ENCODE measurements around the gene MRC2.

MRC2 gene

DNA sequence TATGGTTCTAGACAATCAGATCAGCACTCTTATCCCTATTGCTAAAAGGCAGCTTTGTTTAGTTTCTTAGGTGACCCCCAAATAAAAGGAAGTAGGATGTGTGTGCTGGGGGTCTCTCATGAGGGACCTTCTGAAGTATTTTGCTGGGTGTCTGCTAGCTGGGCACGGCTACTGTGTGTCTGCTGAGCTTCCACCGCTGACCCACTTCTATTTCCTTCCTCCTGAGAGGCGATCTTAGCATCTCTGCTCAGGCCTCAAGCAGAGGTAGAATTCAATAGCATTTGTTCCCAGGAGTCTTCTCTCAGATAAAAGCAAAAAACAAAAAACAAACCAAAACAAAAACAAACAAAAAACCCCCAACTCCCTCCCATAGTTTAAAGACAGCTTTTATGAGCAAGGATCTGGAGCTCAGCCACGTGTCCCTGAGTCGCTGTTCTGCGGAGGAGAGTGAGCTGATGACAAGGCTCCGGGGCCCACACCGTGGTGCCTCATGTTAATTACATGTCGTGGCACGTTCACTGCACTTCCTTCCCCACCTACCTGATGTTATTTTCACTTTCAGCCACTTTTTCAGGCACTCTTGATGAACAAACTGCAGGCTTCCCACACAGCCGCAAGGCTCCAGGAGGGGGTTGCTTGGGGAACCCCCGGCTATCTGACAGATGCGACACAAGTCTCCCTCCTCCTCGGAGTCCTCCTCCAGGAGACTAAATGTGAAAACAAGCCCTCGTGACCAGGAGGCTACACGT, 97.1 kb downstream of the MRC2 start:
- peak; percentile 81 for DNase-seq

DNA sequence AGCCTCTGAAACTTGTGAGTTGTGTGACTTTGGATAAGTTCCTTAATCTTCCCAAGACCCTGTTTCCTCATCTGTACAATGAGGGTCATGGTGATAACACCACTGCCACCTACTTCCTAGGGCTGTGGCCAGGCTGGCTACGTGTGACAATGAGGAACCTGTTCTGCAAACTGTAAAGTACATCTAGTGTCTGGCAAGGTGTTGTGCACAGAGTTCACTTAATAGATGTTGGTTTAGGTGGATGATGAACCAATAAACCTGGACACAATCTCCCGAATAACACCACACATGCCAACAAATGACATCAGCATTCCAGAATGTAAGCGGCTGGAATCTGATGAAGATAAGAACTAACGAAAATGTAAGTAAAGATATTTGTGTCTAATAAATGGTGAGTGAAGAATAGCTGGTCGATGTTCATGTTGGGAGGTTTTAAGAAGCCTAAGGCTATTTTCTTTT, 98.3 kb downstream of the MRC2 start:
- DNase-seq: no peak

DNA sequence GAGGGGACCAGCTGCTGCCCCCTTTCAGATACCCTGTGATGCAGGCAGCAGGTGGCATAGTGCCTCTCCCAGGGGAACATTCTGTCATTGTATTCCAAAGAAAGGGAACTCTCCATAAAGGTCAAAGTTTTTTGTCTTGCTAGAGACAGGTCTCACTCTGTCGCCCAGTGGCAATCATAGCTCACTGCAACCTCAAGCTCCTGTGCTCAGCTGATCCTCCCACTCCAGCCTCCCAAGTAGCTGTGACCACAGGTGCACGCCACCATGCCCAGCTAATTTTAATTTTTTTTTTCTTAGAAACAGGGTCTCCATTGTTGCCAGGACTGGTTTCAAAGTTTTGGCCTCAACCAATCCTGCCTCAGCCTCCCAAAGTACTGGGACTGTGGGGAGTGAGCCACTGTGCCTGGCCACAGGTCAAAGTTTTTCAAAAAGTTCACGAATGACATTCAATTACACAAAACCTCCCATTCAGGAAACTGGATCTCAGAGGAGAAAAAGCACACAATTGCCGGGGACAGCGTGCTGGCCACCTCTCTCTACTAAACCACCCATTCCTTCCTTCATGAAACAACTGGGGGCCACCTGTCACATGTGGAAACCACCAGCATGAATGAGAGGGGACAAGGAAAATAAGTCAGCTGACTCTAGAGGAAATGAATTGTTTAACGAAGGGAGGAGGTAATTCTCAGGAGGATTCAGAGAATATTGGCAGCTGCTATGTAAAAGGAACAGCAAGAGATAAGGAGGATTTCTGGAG, 100.6 kb downstream of the MRC2 start:
- DNase-seq: no peak

DNA sequence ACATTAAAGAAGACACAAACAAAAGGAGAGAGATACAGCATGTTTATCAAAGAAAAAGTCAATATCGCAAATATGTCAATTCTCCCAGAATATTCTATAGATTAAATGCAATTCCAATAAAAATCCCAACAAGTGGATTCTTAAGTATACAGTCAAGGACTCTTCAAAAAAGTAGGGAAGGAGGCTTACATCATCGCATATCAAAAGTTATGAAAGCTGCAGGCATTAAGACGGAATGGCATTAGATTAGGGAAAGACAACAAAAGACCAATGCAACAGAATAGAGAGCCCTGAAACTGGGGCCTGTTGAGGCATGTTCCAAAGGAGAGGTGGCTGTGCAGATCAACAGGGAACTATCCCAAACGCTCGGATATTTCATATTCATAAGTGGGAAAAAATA, 104.7 kb downstream of the MRC2 start:
- no peak for DNase-seq

DNA sequence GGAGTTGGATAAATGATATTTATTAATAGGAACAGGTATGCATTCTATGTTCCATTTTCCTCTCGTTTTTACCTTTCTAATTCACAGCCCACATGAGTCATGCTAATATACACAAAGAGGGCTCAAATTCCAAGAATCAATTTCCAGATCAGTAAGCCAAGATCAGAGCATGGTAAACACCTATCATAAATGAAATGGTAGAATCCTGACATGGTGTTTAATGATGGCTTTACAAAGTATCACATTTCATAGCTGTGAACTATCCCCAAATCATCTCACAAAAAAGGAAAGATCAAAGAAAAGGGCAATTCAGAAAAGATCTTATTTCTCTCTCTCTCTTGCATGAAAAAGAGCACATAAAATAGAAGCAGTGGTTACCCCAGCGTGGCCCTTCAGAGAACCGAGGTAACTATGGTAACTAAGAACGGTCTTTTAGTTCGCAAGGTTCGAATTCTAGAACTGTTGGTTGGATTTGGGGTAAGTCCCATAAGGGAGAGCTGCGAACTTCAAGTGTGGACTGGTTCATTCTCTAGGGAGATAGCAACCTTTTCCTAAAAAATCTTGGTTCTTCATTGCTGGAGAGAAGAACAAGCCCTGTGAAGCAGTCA, 107.7 kb downstream of the MRC2 start:
- DNase-seq: no peak

DNA sequence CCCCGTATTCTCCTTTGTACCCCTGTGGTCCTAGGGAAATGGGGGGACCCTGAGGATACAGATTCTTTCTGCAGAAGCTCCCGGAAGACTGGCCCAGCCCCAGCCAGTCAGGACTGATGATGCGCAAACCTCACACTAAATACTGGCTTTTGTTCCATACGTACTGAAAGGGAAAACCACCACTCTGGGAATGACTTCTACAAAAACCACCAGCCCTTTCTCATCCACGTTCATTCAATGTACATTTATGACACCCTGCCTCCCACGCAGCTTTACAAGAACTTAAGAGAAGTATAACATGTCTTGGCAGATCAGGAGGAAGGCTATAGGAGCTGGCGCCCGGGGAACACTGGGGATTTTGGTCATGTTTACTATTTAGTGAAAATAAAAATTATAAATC, 110.0 kb downstream of the MRC2 start:
- no peak for DNase-seq

DNA sequence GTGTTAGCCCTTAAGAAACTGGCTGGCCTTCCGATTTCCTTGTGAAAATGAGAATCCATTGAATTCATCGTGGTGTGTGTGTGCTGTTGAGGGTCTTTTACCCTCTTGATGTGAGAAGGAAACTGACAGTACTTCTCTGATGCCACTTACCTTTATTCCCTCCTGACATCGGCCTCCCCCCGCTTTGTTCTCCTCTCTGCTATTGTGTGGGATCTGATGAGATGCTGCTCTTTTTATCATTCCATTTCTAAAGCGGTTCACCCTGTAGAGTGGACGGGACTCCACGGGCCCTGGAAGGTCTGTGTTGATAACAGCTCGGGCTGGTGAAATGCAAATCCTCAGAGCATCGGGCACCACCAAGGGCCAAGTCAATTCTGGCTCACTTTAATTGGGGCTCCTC, 110.8 kb downstream of the MRC2 start:
- no peak for DNase-seq

DNA sequence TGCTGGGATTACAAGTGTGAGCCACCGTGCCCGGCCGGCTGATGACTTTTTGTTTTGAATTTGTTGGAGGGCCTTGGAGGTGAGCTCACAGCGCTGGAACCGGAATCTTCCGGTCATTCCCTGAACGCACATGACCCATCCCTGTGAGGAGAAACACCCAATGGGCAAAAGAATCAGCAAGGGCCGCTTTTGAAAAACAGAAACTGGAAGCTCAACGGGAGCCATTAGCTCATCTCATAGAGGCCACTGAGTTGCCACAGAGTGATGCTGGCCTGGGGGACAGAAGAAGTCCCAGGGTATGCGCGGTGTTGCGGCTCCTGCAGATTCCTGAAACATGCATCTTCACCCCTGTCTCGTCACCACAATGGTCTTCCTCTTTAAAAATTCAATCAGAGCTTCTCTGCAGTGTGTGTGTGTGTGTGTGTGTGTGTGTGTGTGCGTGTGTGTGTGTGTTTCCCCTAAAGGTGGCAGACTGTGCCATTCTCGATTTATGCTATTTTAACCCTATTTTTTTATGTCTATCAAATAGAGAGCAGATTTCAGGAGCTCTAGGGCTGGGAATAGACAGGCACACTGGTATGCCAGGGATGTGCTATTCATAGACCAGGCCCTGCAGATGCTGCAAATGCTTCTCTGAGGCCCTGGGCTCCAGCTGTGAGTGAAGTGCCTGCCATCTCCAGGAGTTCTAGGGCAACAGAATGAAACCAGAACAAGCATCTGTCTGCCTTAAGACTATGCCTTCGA, 112.3 kb downstream of the MRC2 start:
- DNase-seq: no peak

DNA sequence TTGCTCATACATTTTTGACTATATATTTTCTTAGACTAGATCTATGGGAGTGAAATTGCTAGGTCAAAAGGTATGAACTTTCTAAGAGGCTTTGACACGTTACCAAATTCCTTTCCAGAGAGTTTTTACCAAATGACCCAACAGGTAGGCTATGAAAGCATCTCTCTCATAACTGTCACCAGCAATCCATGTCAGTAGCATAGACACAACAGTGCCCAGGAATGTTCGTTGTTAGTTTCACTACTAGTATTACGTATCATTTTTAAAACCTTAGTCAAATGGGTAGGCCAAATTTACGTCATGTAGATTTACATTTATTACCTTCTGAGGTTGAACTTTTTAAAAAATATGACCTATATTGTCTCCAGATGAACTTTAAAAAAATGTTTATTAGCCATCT, 113.8 kb downstream of the MRC2 start:
- DNase-seq: no peak

Data from CD4-positive, alpha-beta T cell treated with Interleukin-4 for 4 hours (primary cell).